ENCODE data around the gene DNAJB9.

Gene DNAJB9

DNA sequence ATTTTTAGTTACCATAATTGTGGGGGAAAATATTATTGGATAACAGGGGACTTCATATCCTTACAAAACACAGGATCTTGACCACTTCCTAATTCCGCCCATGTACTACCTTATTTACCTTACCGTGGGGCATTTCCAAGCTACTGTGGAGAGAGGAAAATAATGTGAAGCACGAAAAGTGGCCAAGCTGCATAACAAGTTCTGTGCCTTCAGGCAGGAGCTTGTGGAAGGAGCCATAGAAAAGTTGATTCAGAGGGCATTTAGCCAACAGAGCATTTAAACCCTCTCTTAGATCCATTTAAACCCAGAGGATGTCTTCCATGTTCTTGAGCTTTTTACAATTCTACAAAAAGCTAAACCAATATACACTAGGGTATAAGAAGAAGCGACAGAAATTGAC, 41.6 kb downstream of the DNAJB9 start:
- no peak for DNase-seq

GRCh38 chr7:108613147-108613948, 43.7 kb downstream of the DNAJB9 start:
- DNase-seq = no peak

DNA sequence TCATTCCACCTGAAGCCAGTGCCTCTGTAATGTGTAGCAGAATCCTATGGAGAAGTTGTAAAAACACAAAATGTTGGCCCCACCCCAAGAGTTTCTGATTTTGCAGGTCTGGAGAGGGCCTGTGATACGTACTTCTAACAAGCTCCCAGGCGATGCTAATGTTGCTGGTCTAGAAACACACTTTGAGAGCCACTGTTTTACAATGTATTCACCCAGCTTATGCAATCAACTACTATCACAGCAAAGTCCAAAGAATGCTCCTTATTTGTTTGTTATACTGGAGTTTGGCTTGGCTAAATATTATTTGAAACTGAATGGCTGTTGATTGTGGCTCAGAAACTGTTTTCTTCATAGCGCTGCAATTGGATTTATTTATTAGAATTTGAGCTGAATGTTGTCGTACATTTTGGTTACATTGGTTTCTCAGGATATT, 44.3 kb downstream of the DNAJB9 start:
- DNase-seq = no peak

DNA sequence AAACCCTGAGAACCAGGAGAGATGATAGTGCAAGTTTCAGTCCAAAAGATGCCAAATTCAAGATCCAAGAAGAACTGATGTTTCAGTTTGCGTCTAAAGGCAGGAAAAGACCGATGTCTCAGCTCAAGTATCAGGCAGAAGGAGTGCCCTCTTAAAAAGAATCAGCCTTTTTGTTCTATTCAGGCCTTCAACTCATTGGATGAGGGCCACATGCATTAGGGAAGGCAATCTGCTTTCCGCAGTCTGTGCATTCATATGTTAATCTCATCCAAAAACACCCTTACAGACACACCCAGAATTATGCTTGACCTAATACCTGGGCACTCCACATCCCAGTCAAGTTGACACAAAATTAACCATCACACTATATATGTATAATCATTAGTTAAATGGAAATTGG, 45.2 kb downstream of the DNAJB9 start:
- DNase-seq = no peak

GRCh38 chr7:108618056-108618455, 48.4 kb downstream of the DNAJB9 start:
- no peak for DNase-seq

- DNase-seq = no peak
Observed at GRCh38 chr7:108623220-108623619, 53.5 kb downstream of the DNAJB9 start.
